Peyer's patch (tissue), 4 donors: ENCODE data around the gene GBP5. TPM values are rescaled to one million over a fixed set of nuclear protein-coding genes. Genes with fewer than 3 reads are reported as not detected.
"Not testable (repeated sequence)": the region's sequence is repeated elsewhere in the genome, so short reads cannot be mapped to it uniquely, and the experiment has no call there.

Experiments
- DNase-seq, 3 donors: peaks; one replicate each; pipeline ENCODE4 v3.0.0-alpha.2; 2017 to 2019
- H3K27ac ChIP-seq, 4 donors: fragments of 200-600 bp; sonication (generic); one replicate each; pipeline ENCODE4 v1.5.1; 2016 to 2019
- H3K27me3 ChIP-seq, 2 donors: fragments of 200-600 bp; sonication (generic); one replicate each; pipeline ENCODE4 v1.5.1; 2019
- H3K36me3 ChIP-seq, 3 donors: fragments of 200-600 bp; sonication (generic); one replicate each; pipeline ENCODE4 v1.5.1; 2016 to 2019
- H3K4me1 ChIP-seq, 4 donors: fragments of 200-600 bp; sonication (generic); one replicate each; pipeline ENCODE4 v1.5.1; 2016 to 2019
- H3K4me3 ChIP-seq, 4 donors: fragments of 200-600 bp; sonication (generic); 1 replicate in 3 of 4; 2 replicates in 1 of 4; pipeline ENCODE4 v1.5.1; 2016 to 2019; ENCODE audit warnings: mild to moderate bottlenecking in 1 of 4
- H3K9me3 ChIP-seq, 4 donors: fragments of 200-600 bp; sonication (generic); one replicate each; pipeline ENCODE4 v1.5.1; 2016 to 2019; ENCODE audit warnings: mild to moderate bottlenecking in 1 of 4
- POLR2A ChIP-seq, 2 donors: fragments of 450-650 bp; IDR thresholded peaks; one replicate each; pipeline ENCODE4 v1.5.1; 2017; ENCODE audit warnings: antibody characterized with exemption in 2 of 2, mild to moderate bottlenecking in 2 of 2, moderate library complexity in 2 of 2
- total RNA-seq, 4 donors: library from RNA; depleted of rRNA; stranded (reverse); fragments of >200 nt; gene quantifications; one replicate each; pipeline ENCODE4 v1.1.0, GENCODE V29; 2016
- TF ChIP-seq, protein P1 (sequence below), 6 experiments: fragments of 450-650 bp in 4 of 6; fragments of 200-600 bp in 2 of 6; sonication (generic) in 1 of 6; IDR thresholded peaks; one replicate each; pipeline ENCODE4 v1.5.1; 2017 to 2019; ENCODE audit warnings: antibody characterized with exemption in 6 of 6, mild to moderate bottlenecking in 3 of 6, moderate library complexity in 1 of 6

The GBP5 gene
- total RNA-seq, 4 donors from 2014 or later: 1.6 to 14.0 (median 3.1) TPM

DNA sequence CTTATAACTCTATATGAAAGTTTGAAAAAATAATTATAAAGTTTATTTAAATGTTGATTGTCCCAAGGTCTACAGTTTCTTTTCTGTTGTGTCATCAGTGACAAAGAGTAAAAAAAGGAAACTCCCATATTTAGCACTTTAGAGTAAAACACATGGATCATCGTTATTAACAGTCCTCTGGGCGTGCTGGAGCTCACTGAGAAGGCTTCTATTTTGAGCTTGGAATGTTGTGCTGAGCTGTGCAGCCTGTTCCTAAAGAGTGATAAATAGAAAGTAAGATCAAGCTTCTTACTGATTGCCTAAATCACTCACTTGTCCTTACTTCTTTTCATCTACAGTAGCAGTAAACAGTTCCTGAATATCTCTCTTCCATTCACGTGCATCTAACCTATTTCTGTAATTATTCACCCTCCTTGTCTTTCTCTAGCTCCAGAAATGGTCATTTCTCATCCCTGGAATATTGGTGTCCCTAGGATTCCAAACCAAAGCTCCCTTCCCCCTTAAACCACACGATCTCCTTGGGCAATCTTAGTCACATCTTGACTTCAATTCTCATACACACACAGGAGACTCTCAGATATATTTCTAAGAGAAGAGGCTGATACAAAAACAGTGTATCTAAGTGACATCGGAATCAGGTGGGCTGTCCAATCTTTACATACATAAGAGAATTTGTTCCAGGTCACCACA lies 11.9 kb downstream of the GBP5 start:
- no peaks in the 10 kb centered on the region for H3K9me3 ChIP-seq
- peaks cover 0 to 24% (median 0%) of the 10 kb centered on the region in 4 donors for H3K4me1 ChIP-seq
- H3K4me3 ChIP-seq: no peak overlapping the region
- peak overlapping the region in 2 of 4 donors; percentile 44 to 56 for H3K27ac ChIP-seq
- TF ChIP-seq, protein P1, sequence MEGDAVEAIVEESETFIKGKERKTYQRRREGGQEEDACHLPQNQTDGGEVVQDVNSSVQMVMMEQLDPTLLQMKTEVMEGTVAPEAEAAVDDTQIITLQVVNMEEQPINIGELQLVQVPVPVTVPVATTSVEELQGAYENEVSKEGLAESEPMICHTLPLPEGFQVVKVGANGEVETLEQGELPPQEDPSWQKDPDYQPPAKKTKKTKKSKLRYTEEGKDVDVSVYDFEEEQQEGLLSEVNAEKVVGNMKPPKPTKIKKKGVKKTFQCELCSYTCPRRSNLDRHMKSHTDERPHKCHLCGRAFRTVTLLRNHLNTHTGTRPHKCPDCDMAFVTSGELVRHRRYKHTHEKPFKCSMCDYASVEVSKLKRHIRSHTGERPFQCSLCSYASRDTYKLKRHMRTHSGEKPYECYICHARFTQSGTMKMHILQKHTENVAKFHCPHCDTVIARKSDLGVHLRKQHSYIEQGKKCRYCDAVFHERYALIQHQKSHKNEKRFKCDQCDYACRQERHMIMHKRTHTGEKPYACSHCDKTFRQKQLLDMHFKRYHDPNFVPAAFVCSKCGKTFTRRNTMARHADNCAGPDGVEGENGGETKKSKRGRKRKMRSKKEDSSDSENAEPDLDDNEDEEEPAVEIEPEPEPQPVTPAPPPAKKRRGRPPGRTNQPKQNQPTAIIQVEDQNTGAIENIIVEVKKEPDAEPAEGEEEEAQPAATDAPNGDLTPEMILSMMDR (IDR thresholded peaks at IDR 0.05): no peak
- TF ChIP-seq POLR2A (IDR thresholded peaks at IDR 0.05): no peak
- no peaks in the 10 kb centered on the region for H3K27me3 ChIP-seq
- no peak for DNase-seq
- no peaks in the 10 kb centered on the region for H3K36me3 ChIP-seq

DNA sequence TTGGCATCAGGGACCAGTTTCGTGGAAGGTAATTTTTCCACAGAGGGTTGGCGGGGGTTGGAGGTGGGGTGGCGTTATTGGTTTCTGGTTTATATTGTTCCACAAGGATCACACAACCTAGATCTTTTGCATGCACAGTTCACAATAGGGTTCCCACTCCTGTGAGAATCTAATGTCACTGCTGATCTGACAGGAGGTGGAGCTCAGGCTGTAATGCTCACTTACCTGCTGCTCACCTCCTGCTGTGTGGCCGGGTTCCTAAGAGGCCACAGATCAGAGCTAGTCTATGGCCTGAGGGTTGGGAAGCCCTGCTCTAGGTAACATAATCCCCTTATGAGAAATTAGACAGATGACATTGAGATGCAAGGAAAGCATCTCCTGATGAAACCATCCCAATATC lies 12.6 kb downstream of the GBP5 start:
- no peak overlapping the region for H3K4me3 ChIP-seq
- TF ChIP-seq, protein P1 (IDR thresholded peaks at IDR 0.05): no peak
- TF ChIP-seq POLR2A (IDR thresholded peaks at IDR 0.05): no peak
- no peaks in the 10 kb centered on the region for H3K27me3 ChIP-seq
- H3K9me3 ChIP-seq: no peaks in the 10 kb centered on the region
- peak overlapping the region in 3 of 4 donors; percentile 35 to 56 (median 45) for H3K27ac ChIP-seq
- no peak for DNase-seq
- peaks cover 0 to 24% (median 0%) of the 10 kb centered on the region in 4 donors for H3K4me1 ChIP-seq
- H3K36me3 ChIP-seq: no peaks in the 10 kb centered on the region

- H3K27me3 ChIP-seq: no peaks in the 10 kb centered on the region
- no peak for TF ChIP-seq POLR2A (IDR thresholded peaks at IDR 0.05)
- TF ChIP-seq, protein P1 (IDR thresholded peaks at IDR 0.05): no peak
- H3K27ac ChIP-seq: peak overlapping the region in 3 of 4 donors; percentile 35 to 56 (median 45)
- H3K4me1 ChIP-seq: peaks cover 0 to 24% (median 0%) of the 10 kb centered on the region in 4 donors
- H3K9me3 ChIP-seq: no peaks in the 10 kb centered on the region
- no peaks in the 10 kb centered on the region for H3K36me3 ChIP-seq
- H3K4me3 ChIP-seq: no peak overlapping the region
- DNase-seq: peak in 2 of 3 donors; percentile 35 to 56
Observed at GRCh38 chr1:89259283-89259971, 13.2 kb downstream of the GBP5 start.

GRCh38 chr1:89257041-89257440 lies 15.6 kb downstream of the GBP5 start:
- Histone ChIP-seq H3K4me1 (peaks cover 0 to 12% (median 0%) of the 10 kb centered on the region in 4 donors), H3K27me3 (no peaks in the 10 kb centered on the region), H3K36me3 (no peaks in the 10 kb centered on the region), H3K9me3 (no peaks in the 10 kb centered on the region), H3K27ac (no peak overlapping the region), H3K4me3 (no peak overlapping the region)
- TF ChIP-seq POLR2A (IDR thresholded peaks at IDR 0.05): no peak
- TF ChIP-seq, protein P1 (IDR thresholded peaks at IDR 0.05): no peak
- no peak for DNase-seq

- not testable (repeated sequence) for DNase-seq, H3K4me1 ChIP-seq, H3K9me3 ChIP-seq, H3K4me3 ChIP-seq, H3K27me3 ChIP-seq, H3K27ac ChIP-seq, H3K36me3 ChIP-seq
Observed at GRCh38 chr1:89255581-89255980, 17.1 kb downstream of the GBP5 start.

GRCh38 chr1:89254658-89255287 lies 17.9 kb downstream of the GBP5 start:
- no peaks in the 10 kb centered on the region for H3K4me1 ChIP-seq
- H3K27ac ChIP-seq: no peak overlapping the region
- TF ChIP-seq, protein P1 (IDR thresholded peaks at IDR 0.05): no peak
- no peak for TF ChIP-seq POLR2A (IDR thresholded peaks at IDR 0.05)
- H3K27me3 ChIP-seq: no peaks in the 10 kb centered on the region
- no peaks in the 10 kb centered on the region for H3K9me3 ChIP-seq
- H3K4me3 ChIP-seq: no peak overlapping the region
- H3K36me3 ChIP-seq: no peaks in the 10 kb centered on the region
- DNase-seq: no peak
